Sigmoid colon (tissue), 7 donors: ENCODE measurements around the gene WDSUB1. TPM values are rescaled to one million over a fixed set of nuclear protein-coding genes. Genes with fewer than 3 reads are reported as not detected.

ENCODE experiments used
- DNase-seq: peaks from one replicate; pipeline ENCODE4 v3.0.0-alpha.2; 2019
- H3K27ac ChIP-seq, 4 donors: fragments of 200-600 bp; sonication (generic); one replicate each; pipeline ENCODE4 v1.5.1; 2016 to 2019; ENCODE audit warnings: mild to moderate bottlenecking in 1 of 4
- H3K27me3 ChIP-seq, 3 donors: fragments of 200-600 bp; sonication (generic); one replicate each; pipeline ENCODE4 v1.5.1; 2019; ENCODE audit warnings: mild to moderate bottlenecking in 1 of 3
- H3K36me3 ChIP-seq, 4 donors: fragments of 200-600 bp; sonication (generic); one replicate each; pipeline ENCODE4 v1.5.1; 2016 to 2019
- H3K4me1 ChIP-seq, 4 donors: fragments of 200-600 bp; sonication (generic); one replicate each; pipeline ENCODE4 v1.5.1; 2017 to 2019
- H3K4me3 ChIP-seq, 4 donors: fragments of 200-600 bp; sonication (generic); one replicate each; pipeline ENCODE4 v1.5.1; 2017 to 2019; ENCODE audit warnings: mild to moderate bottlenecking in 2 of 4, moderate library complexity in 1 of 4
- H3K9me3 ChIP-seq, 4 donors: fragments of 200-600 bp in 3 of 4; sonication (generic) in 3 of 4; one replicate each; pipeline versions ENCODE4 v1.5.1 to v1.6.1; 2013 to 2019
- CTCF ChIP-seq, 4 experiments: fragments of 450-650 bp in 3 of 4; fragments of 200-600 bp in 1 of 4; IDR thresholded peaks; one replicate each; pipeline ENCODE4 v1.5.1; 2016 to 2019; ENCODE audit warnings: antibody characterized with exemption in 4 of 4, mild to moderate bottlenecking in 3 of 4, moderate library complexity in 2 of 4
- EP300 ChIP-seq, 4 donors: sonication (generic); formaldehyde crosslinking; IDR thresholded peaks; one replicate each; pipeline ENCODE4 v1.6.1; 2017; ENCODE audit warnings: antibody characterized with exemption in 4 of 4
- POLR2A ChIP-seq, 2 donors: fragments of 450-650 bp; IDR thresholded peaks; one replicate each; pipeline ENCODE4 v1.6.1; 2016; ENCODE audit warnings: antibody characterized with exemption in 2 of 2, mild to moderate bottlenecking in 2 of 2, moderate library complexity in 2 of 2
- POLR2AphosphoS5 ChIP-seq, 4 donors: sonication (generic); formaldehyde crosslinking; IDR thresholded peaks; one replicate each; pipeline ENCODE4 v1.6.1; 2017; ENCODE audit warnings: antibody characterized with exemption in 4 of 4
- WGBS, 2 donors: extraction: QIAGEN DNeasy Blood & Tissue Kit; methylation state at CpG; one replicate each; pipeline ENCODE4 v1.1.7; 2013; 5-methylcytosine and 5-hydroxymethylcytosine counted together
- intact Hi-C: fragments of 100-400 bp; cut with DNase I; formaldehyde crosslinking; loops from one replicate; pipeline ENCODE4 v1.15.1; 2023
- polyA plus RNA-seq, 3 donors: library from polyadenylated mRNA; stranded (reverse); fragments of 200-250 nt; gene quantifications; one replicate each; pipeline ENCODE4 v1.2.3, GENCODE V29; 2013
- total RNA-seq, 4 donors: library from RNA; depleted of rRNA; stranded (reverse); fragments of >200 nt; gene quantifications; one replicate each; pipeline ENCODE4 v1.1.0, GENCODE V29; 2016
- donor health status: healthy with polysubstance abuse.
- donor health status: Bipolar disorder and iron deficiency.
- donor health status: healthy.

Gene WDSUB1
- total and polyA plus RNA-seq, 7 donors, result 5.6 to 23.0 (median 8.9) TPM

DNA sequence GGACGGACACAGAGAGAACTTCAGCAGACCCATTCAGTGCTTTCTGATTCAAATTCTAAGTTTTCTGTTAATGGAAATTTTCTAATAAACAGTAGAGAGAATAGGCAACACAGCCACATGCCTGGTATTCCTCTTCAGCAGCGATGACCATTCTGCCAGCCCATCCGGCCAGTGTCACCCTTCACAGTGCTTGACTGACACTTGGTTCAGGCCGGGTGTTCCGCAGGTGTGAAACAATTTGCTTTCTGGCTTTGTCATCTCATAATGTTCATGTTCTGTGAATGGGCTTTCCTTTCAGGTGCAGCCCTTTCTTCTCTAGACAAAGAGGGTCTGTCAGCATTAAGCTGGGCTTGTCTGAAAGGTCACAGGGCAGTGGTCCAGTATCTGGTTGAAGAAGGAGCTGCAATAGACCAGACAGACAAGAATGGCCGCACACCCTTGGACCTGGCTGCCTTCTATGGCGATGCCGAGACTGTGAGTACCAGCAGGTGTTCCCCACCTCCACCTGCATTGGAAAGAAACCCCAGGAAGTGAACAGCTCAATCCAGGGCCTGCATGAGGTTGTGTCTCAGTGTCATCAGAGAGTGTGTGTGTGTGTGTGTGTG is 67.0 kb downstream of the WDSUB1 start:
- no peaks in the 10 kb centered on the region for H3K4me1 ChIP-seq
- TF ChIP-seq POLR2AphosphoS5 (IDR thresholded peaks at IDR 0.05) (no peak), POLR2A (IDR thresholded peaks at IDR 0.05) (no peak)
- no peak for DNase-seq
- 97% methylated on average over 8 of the region's 8 CpGs for WGBS, 2 donors
- intact Hi-C loops, result no loop called here
- no peak overlapping the region for H3K27ac ChIP-seq
- H3K4me3 ChIP-seq, result no peak overlapping the region
- H3K36me3 ChIP-seq, result peaks cover 0 to 90% (median 45%) of the 10 kb centered on the region in 4 donors
- no peaks in the 10 kb centered on the region for H3K27me3 ChIP-seq
- H3K9me3 ChIP-seq, result no peaks in the 10 kb centered on the region

GRCh38 chr2:159218389-159218788 is 68.1 kb downstream of the WDSUB1 start:
- Histone ChIP-seq H3K9me3 (no peaks in the 10 kb centered on the region), H3K4me1 (no peaks in the 10 kb centered on the region), H3K27ac (no peak overlapping the region), H3K36me3 (peaks cover 0 to 83% (median 37%) of the 10 kb centered on the region in 4 donors), H3K4me3 (no peak overlapping the region), H3K27me3 (no peaks in the 10 kb centered on the region)
- WGBS, 2 donors, result 95 to 96% methylated on average over 6 of the region's 6 CpGs
- no peak for TF ChIP-seq POLR2AphosphoS5 (IDR thresholded peaks at IDR 0.05)
- TF ChIP-seq CTCF (IDR thresholded peaks at IDR 0.05), result no peak
- no peak for TF ChIP-seq POLR2A (IDR thresholded peaks at IDR 0.05)
- no peak for TF ChIP-seq EP300 (IDR thresholded peaks at IDR 0.05)
- intact Hi-C loops, result no loop called here
- no peak for DNase-seq

GRCh38 chr2:159217676-159218075 is 68.8 kb downstream of the WDSUB1 start:
- Histone ChIP-seq H3K36me3 (peaks cover 0 to 76% (median 37%) of the 10 kb centered on the region in 4 donors), H3K9me3 (no peaks in the 10 kb centered on the region), H3K4me3 (no peak overlapping the region), H3K27me3 (no peaks in the 10 kb centered on the region), H3K4me1 (no peaks in the 10 kb centered on the region), H3K27ac (no peak overlapping the region)
- no peak for DNase-seq
- 90 to 91% methylated on average over 5 of the region's 5 CpGs for WGBS, 2 donors
- intact Hi-C loops, result no loop called here
- TF ChIP-seq EP300 (IDR thresholded peaks at IDR 0.05), result no peak
- no peak for TF ChIP-seq CTCF (IDR thresholded peaks at IDR 0.05)
- no peak for TF ChIP-seq POLR2A (IDR thresholded peaks at IDR 0.05)
- no peak for TF ChIP-seq POLR2AphosphoS5 (IDR thresholded peaks at IDR 0.05)

- 94 to 96% methylated on average over 7 of the region's 7 CpGs for WGBS, 2 donors
- TF ChIP-seq POLR2AphosphoS5 (IDR thresholded peaks at IDR 0.05) (no peak), EP300 (IDR thresholded peaks at IDR 0.05) (no peak), POLR2A (IDR thresholded peaks at IDR 0.05) (no peak), CTCF (IDR thresholded peaks at IDR 0.05) (no peak)
- peaks cover 0 to 50% (median 31%) of the 10 kb centered on the region in 4 donors for H3K36me3 ChIP-seq
- no peaks in the 10 kb centered on the region for H3K27me3 ChIP-seq
- peaks cover 0 to 18% (median 8%) of the 10 kb centered on the region in 4 donors for H3K4me1 ChIP-seq
- H3K4me3 ChIP-seq, result no peak overlapping the region
- intact Hi-C loops, result no loop called here
- H3K9me3 ChIP-seq, result no peaks in the 10 kb centered on the region
- no peak overlapping the region for H3K27ac ChIP-seq
- no peak for DNase-seq
Observed at GRCh38 chr2:159215116-159215515, 71.4 kb downstream of the WDSUB1 start.

DNA sequence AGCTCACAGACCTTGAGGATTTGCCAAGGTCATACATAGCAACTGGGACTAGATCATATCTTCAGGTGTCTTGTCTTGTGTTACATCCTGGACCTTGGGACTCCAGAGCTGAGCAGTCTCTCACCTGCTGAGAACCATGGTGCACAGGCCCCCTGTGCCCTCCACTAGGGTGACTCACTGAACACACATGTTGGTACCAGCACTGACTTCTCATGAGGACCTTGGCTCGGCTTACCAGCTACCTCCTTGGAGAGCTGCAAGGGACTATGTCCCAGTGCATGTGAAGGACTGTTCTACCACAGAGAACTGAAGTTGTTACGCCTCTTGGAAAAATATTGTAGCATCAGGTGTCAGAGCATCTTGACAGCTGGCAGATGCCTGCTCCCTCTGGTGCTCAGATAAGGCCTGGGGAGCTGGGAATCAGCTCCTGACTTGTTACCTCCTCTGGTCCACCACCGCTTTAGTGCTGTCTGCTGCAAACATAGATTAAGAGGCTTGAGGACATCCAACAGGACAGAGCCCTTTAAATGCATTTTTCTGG is 72.1 kb downstream of the WDSUB1 start:
- Histone ChIP-seq H3K27ac (no peak overlapping the region), H3K9me3 (no peaks in the 10 kb centered on the region), H3K27me3 (no peaks in the 10 kb centered on the region), H3K4me1 (peaks cover 0 to 24% (median 10%) of the 10 kb centered on the region in 4 donors), H3K36me3 (peaks cover 0 to 43% (median 26%) of the 10 kb centered on the region in 4 donors), H3K4me3 (no peak overlapping the region)
- WGBS, 2 donors, result 87 to 96% methylated on average over 3 of the region's 3 CpGs
- intact Hi-C loops, result no loop called here
- DNase-seq, result no peak
- TF ChIP-seq POLR2A (IDR thresholded peaks at IDR 0.05) (no peak), POLR2AphosphoS5 (IDR thresholded peaks at IDR 0.05) (no peak), CTCF (IDR thresholded peaks at IDR 0.05) (no peak), EP300 (IDR thresholded peaks at IDR 0.05) (no peak)
